HCT116 (cell line): ENCODE data around the gene OPCML. TPM values are rescaled to one million over a fixed set of nuclear protein-coding genes. Genes with fewer than 3 reads are reported as not detected.

Source experiments
- ATAC-seq: fragments of 200-7000 bp; cut with Tn5 transposase; 2 replicates; pipeline ENCODE4 v1.9.1; 2020; ENCODE audit warnings: mild to moderate bottlenecking, moderate library complexity
- BruUV-seq: library from RNA; stranded (reverse); fragments of 400-500 nt; replicated peaks from 2 replicates; lab custom pipeline; 2021; lab: Mats Ljungman, UMichigan
- CTCF ChIA-PET: fragments of 300-600 bp; sonication (Branson Sonifier 250); formaldehyde crosslinking; loops from one replicate; lab custom pipeline; 2021; ENCODE audit warnings: antibody characterized with exemption; lab: Charles Lee
- POLR2A ChIA-PET: fragments of 300-600, 350-600 bp; sonication (Branson Sonifier 250); formaldehyde crosslinking; loops from one replicate; lab custom pipeline; 2021; ENCODE audit warnings: antibody characterized with exemption; lab: Charles Lee
- RAD21 ChIA-PET, 2 experiments: fragments of 300-600 bp; sonication (Branson Sonifier 250); formaldehyde crosslinking; loops; one replicate each; lab custom pipeline; 2023; ENCODE audit warnings: low total read pairs in 2 of 2; ENCODE audit not compliant: uncharacterized antibody in 2 of 2, unreplicated experiment in 2 of 2, low non-redundant PET in 1 of 2; lab: Charles Lee
- DNase-seq: peaks from one replicate; pipeline ENCODE4 v3.0.0-alpha.2; 2010; ENCODE audit warnings: low read depth, low spot score
- H2AFZ ChIP-seq: fragments of 200-600 bp; shearing (Covaris generic), sonication (generic); 2 replicates; pipeline ENCODE4 v1.6.1; 2017; ENCODE audit warnings: low read depth, mixed run types, mixed read lengths, antibody characterized with exemption, low read length; ENCODE audit not compliant: poor library complexity, severe bottlenecking
- H3K27ac ChIP-seq: 2 replicates; pipeline ENCODE4 v1.5.1; 2012; ENCODE audit warnings: low read depth, low read length
- H3K27me3 ChIP-seq: fragments of 200-600 bp; sonication (generic); 2 replicates; pipeline ENCODE4 v1.6.1; 2016; ENCODE audit warnings: mixed run types, low read length, mixed read lengths; ENCODE audit not compliant: insufficient read depth
- H3K36me3 ChIP-seq, 2 experiments: fragments of 200-500 bp in 1 of 2; fragments of 200-600 bp in 1 of 2; sonication (Bioruptor generic) in 1 of 2; sonication (generic) in 1 of 2; 2 replicates each; pipeline versions ENCODE4 v1.5.1 to v1.6.1; 2014 to 2016; ENCODE audit warnings: low read length in 2 of 2, inconsistent platforms in 1 of 2, mixed read lengths in 1 of 2, mixed run types in 1 of 2; ENCODE audit not compliant: insufficient read depth in 2 of 2, control insufficient read depth in 1 of 2
- H3K4me1 ChIP-seq, 2 experiments: fragments of 200-600 bp in 1 of 2; sonication (generic) in 1 of 2; 2 replicates each; pipeline versions ENCODE4 v1.5.1 to v1.6.1; 2012 to 2017; ENCODE audit warnings: low read length in 2 of 2, inconsistent platforms in 1 of 2, mild to moderate bottlenecking in 1 of 2, mixed read lengths in 1 of 2, mixed run types in 1 of 2, moderate library complexity in 1 of 2; ENCODE audit not compliant: insufficient read depth in 2 of 2, control insufficient read depth in 1 of 2
- H3K4me2 ChIP-seq: fragments of 200-600 bp; sonication (generic); 2 replicates; pipeline ENCODE4 v1.6.1; 2017; ENCODE audit warnings: mixed run types, low read length, mixed read lengths
- H3K4me3 ChIP-seq, 2 experiments: fragments of 200-600 bp in 1 of 2; sonication (generic) in 1 of 2; replicated peaks in 1 of 2; 2 replicates each; pipeline ENCODE4 v1.5.1; 2011 to 2016; ENCODE audit warnings: low read length in 2 of 2, control low read depth in 1 of 2, low read depth in 1 of 2, mild to moderate bottlenecking in 1 of 2, mixed read lengths in 1 of 2, mixed run types in 1 of 2
- H3K79me2 ChIP-seq: fragments of 200-600 bp; sonication (generic); 2 replicates; pipeline ENCODE4 v1.6.1; 2017; ENCODE audit warnings: mild to moderate bottlenecking, mixed run types, low read length, moderate library complexity, mixed read lengths; ENCODE audit not compliant: insufficient read depth
- H3K9ac ChIP-seq: fragments of 200-600 bp; sonication (generic); 2 replicates; pipeline ENCODE4 v1.6.1; 2016; ENCODE audit warnings: low read length, mixed read lengths
- H3K9me2 ChIP-seq: fragments of 200-600 bp; sonication (generic), shearing (Covaris generic); 2 replicates; pipeline ENCODE4 v1.6.1; 2017; ENCODE audit warnings: mixed run types, mild to moderate bottlenecking, moderate library complexity; ENCODE audit not compliant: insufficient read depth
- H3K9me3 ChIP-seq, 2 experiments: fragments of 200-500 bp in 1 of 2; fragments of 200-600 bp in 1 of 2; sonication (Bioruptor generic) in 1 of 2; sonication (generic) in 1 of 2; 2 replicates each; pipeline ENCODE4 v1.6.1; 2014 to 2017; ENCODE audit warnings: low read length in 2 of 2, mixed read lengths in 2 of 2, inconsistent platforms in 1 of 2, low read depth in 1 of 2, mild to moderate bottlenecking in 1 of 2, mixed run types in 1 of 2, moderate library complexity in 1 of 2; ENCODE audit not compliant: control insufficient read depth in 1 of 2, insufficient read depth in 1 of 2
- H4K20me1 ChIP-seq: fragments of 200-600 bp; sonication (generic), shearing (Covaris generic); 2 replicates; pipeline ENCODE4 v1.6.1; 2017; ENCODE audit warnings: mixed run types, mild to moderate bottlenecking, moderate library complexity; ENCODE audit not compliant: insufficient read depth
- CBX3 ChIP-seq: IDR thresholded peaks from 2 replicates; pipeline ENCODE4 v1.6.1; 2012; ENCODE audit warnings: low read depth
- CEBPB ChIP-seq: IDR thresholded peaks from 2 replicates; pipeline ENCODE4 v1.6.1; 2012; ENCODE audit warnings: low read depth
- EZH2 ChIP-seq: fragments of 200-600 bp; sonication (generic); IDR thresholded peaks from 2 replicates; pipeline ENCODE4 v1.6.1; 2017; ENCODE audit warnings: antibody characterized with exemption, mixed run types
- JUND ChIP-seq: IDR thresholded peaks from 2 replicates; pipeline ENCODE4 v1.6.1; 2012
- POLR2A ChIP-seq: IDR thresholded peaks from 2 replicates; pipeline ENCODE4 v1.7.0; 2011; ENCODE audit warnings: borderline replicate concordance; ENCODE audit not compliant: insufficient read depth, insufficient read length; ENCODE audit errors: extremely low read depth
- POLR2AphosphoS5 ChIP-seq: IDR thresholded peaks from 2 replicates; pipeline ENCODE4 v1.6.1; 2011; ENCODE audit warnings: mild to moderate bottlenecking, low read depth, low read length, moderate library complexity
- SP1 ChIP-seq: IDR thresholded peaks from 2 replicates; pipeline ENCODE4 v1.6.1; 2012; ENCODE audit warnings: low read depth
- ZFX ChIP-seq: fragments of 450-650 bp; IDR thresholded peaks from 2 replicates; pipeline ENCODE4 v1.6.1; 2017
- ZNF274 ChIP-seq: fragments of 200-500 bp; sonication (Bioruptor generic); IDR thresholded peaks from 2 replicates; pipeline ENCODE4 v1.6.1; 2014; ENCODE audit warnings: mild to moderate bottlenecking, low read depth, low read length, inconsistent platforms
- intact Hi-C: fragments of 100-400 bp; cut with micrococcal nuclease; formaldehyde crosslinking; loops from 2 replicates; pipeline ENCODE4 v1.10.0; 2022
- total RNA-seq: library from RNA; stranded (reverse); gene quantifications from one replicate; pipeline ENCODE4 v1.2.1, GENCODE V29; 2021; ENCODE audit not compliant: unreplicated experiment
- TF ChIP-seq, protein P1 (sequence below): IDR thresholded peaks from 2 replicates; pipeline ENCODE4 v1.6.1; 2012; ENCODE audit warnings: low read depth
- TF ChIP-seq, protein P2 (sequence below): IDR thresholded peaks from 2 replicates; pipeline ENCODE4 v1.6.1; 2012
- TF ChIP-seq, protein P3 (sequence below), 3 experiments: fragments of 200-600 bp in 1 of 3; sonication (generic) in 1 of 3; IDR thresholded peaks in 2 of 3; conservative IDR thresholded peaks in 1 of 3; 2 replicates each; pipeline ENCODE4 v1.5.1; 2012 to 2017; ENCODE audit warnings: low read depth in 2 of 3, low read length in 2 of 3, antibody characterized with exemption in 1 of 3, borderline replicate concordance in 1 of 3, control low read depth in 1 of 3, mild to moderate bottlenecking in 1 of 3, mixed read lengths in 1 of 3, mixed run types in 1 of 3, moderate library complexity in 1 of 3; ENCODE audit not compliant: insufficient read depth in 1 of 3
- TF ChIP-seq, protein P4 (sequence below): IDR thresholded peaks from 2 replicates; pipeline ENCODE4 v1.6.1; 2011; ENCODE audit warnings: mild to moderate bottlenecking, low read length, moderate library complexity; ENCODE audit not compliant: insufficient replicate concordance; ENCODE audit errors: extremely low read depth

The OPCML gene
- total RNA-seq, 1 experiment from 2014 or later = not detected

DNA sequence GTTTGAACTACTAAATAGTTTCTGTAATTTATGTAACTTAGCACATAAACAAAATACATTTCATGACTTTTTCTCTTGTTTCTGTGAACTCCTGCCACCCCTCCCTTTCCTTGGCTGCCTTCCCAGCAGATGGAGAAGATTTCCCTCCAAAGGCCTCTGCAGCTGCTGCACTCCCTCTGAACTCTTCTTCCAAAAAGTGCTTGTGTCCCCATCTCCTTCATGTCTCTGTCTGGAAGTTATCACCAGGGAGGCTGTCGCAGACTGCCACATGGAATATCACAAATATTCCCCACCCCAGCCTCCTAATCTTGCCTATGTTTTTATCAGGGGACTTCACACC, 1068.3 kb downstream of the OPCML start:
- no TSS peak for BruUV-seq
- ATAC-seq (no peak), DNase-seq (no peak)
- Histone ChIP-seq H4K20me1 (no peaks in the 10 kb centered on the region), H3K4me1 (no peaks in the 10 kb centered on the region), H3K9me2 (no peaks in the 10 kb centered on the region), H3K36me3 (no peaks in the 10 kb centered on the region), H2AFZ (no peak overlapping the region), H3K27me3 (no peaks in the 10 kb centered on the region), H3K27ac (no peak overlapping the region), H3K79me2 (no peaks in the 10 kb centered on the region), H3K9me3 (peaks cover 14 to 43% of the 10 kb centered on the region in 2 experiments; a peak in 2 of 4 replicates), H3K4me3 (no peak overlapping the region), H3K9ac (no peak overlapping the region), H3K4me2 (no peak overlapping the region)
- ChIA-PET CTCF (no interaction called here), POLR2A (no interaction called here), RAD21 (no interaction called here)
- intact Hi-C loops = no loop called here
- TF ChIP-seq, protein P1, sequence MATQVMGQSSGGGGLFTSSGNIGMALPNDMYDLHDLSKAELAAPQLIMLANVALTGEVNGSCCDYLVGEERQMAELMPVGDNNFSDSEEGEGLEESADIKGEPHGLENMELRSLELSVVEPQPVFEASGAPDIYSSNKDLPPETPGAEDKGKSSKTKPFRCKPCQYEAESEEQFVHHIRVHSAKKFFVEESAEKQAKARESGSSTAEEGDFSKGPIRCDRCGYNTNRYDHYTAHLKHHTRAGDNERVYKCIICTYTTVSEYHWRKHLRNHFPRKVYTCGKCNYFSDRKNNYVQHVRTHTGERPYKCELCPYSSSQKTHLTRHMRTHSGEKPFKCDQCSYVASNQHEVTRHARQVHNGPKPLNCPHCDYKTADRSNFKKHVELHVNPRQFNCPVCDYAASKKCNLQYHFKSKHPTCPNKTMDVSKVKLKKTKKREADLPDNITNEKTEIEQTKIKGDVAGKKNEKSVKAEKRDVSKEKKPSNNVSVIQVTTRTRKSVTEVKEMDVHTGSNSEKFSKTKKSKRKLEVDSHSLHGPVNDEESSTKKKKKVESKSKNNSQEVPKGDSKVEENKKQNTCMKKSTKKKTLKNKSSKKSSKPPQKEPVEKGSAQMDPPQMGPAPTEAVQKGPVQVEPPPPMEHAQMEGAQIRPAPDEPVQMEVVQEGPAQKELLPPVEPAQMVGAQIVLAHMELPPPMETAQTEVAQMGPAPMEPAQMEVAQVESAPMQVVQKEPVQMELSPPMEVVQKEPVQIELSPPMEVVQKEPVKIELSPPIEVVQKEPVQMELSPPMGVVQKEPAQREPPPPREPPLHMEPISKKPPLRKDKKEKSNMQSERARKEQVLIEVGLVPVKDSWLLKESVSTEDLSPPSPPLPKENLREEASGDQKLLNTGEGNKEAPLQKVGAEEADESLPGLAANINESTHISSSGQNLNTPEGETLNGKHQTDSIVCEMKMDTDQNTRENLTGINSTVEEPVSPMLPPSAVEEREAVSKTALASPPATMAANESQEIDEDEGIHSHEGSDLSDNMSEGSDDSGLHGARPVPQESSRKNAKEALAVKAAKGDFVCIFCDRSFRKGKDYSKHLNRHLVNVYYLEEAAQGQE = no peak
- TF ChIP-seq ZFX = no peak
- TF ChIP-seq, protein P2, sequence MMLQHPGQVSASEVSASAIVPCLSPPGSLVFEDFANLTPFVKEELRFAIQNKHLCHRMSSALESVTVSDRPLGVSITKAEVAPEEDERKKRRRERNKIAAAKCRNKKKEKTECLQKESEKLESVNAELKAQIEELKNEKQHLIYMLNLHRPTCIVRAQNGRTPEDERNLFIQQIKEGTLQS = no peak
- no peak for TF ChIP-seq EZH2
- TF ChIP-seq SP1 = no peak
- no peak for TF ChIP-seq JUND
- TF ChIP-seq, protein P3, sequence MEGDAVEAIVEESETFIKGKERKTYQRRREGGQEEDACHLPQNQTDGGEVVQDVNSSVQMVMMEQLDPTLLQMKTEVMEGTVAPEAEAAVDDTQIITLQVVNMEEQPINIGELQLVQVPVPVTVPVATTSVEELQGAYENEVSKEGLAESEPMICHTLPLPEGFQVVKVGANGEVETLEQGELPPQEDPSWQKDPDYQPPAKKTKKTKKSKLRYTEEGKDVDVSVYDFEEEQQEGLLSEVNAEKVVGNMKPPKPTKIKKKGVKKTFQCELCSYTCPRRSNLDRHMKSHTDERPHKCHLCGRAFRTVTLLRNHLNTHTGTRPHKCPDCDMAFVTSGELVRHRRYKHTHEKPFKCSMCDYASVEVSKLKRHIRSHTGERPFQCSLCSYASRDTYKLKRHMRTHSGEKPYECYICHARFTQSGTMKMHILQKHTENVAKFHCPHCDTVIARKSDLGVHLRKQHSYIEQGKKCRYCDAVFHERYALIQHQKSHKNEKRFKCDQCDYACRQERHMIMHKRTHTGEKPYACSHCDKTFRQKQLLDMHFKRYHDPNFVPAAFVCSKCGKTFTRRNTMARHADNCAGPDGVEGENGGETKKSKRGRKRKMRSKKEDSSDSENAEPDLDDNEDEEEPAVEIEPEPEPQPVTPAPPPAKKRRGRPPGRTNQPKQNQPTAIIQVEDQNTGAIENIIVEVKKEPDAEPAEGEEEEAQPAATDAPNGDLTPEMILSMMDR (IDR thresholded peaks at IDR 0.05 in 2 of 3, conservative IDR thresholded peaks at IDR 0.05 in 1 of 3; ENCODE audit: borderline replicate concordance in 1 of 3, insufficient read depth in 1 of 3, low read depth in 2 of 3, low read length in 2 of 3) = no peak
- TF ChIP-seq ZNF274 = no peak
- no peak for TF ChIP-seq POLR2AphosphoS5
- no peak for TF ChIP-seq CEBPB
- no peak for TF ChIP-seq CBX3
- TF ChIP-seq POLR2A = no peak
- TF ChIP-seq, protein P4, sequence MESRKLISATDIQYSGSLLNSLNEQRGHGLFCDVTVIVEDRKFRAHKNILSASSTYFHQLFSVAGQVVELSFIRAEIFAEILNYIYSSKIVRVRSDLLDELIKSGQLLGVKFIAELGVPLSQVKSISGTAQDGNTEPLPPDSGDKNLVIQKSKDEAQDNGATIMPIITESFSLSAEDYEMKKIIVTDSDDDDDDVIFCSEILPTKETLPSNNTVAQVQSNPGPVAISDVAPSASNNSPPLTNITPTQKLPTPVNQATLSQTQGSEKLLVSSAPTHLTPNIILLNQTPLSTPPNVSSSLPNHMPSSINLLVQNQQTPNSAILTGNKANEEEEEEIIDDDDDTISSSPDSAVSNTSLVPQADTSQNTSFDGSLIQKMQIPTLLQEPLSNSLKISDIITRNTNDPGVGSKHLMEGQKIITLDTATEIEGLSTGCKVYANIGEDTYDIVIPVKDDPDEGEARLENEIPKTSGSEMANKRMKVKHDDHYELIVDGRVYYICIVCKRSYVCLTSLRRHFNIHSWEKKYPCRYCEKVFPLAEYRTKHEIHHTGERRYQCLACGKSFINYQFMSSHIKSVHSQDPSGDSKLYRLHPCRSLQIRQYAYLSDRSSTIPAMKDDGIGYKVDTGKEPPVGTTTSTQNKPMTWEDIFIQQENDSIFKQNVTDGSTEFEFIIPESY = no peak
